B cell (primary cell): ENCODE results near the gene SAMD5. TPM values are rescaled to one million over a fixed set of nuclear protein-coding genes. Genes with fewer than 3 reads are reported as not detected.

Experiments used
- ATAC-seq: fragments of 200-7000 bp; cut with Tn5 transposase; one replicate; pipeline ENCODE4 v1.10.0; 2021; ENCODE audit warnings: low read depth, mild to moderate bottlenecking, moderate number of reproducible peaks, moderate library complexity
- CTCF ChIA-PET: fragments of 350-600 bp; sonication (Branson Sonifier 250); formaldehyde crosslinking; loops from one replicate; lab custom pipeline; 2021; ENCODE audit warnings: antibody characterized with exemption, inconsistent platforms; lab: Charles Lee
- POLR2A ChIA-PET: fragments of 350-600 bp; sonication (Branson Sonifier 250); formaldehyde crosslinking; loops from one replicate; lab custom pipeline; 2021; ENCODE audit warnings: antibody characterized with exemption; lab: Charles Lee
- DNase-seq: peaks from one replicate; pipeline ENCODE4 v3.0.0; 2013
- H2AFZ ChIP-seq: 2 replicates; pipeline ENCODE4 v1.6.1; 2012; ENCODE audit warnings: mild to moderate bottlenecking, low read depth, low read length; ENCODE audit not compliant: insufficient read depth, poor library complexity, severe bottlenecking
- H3K27ac ChIP-seq, 2 donors: 1 replicate in 1 of 2; 2 replicates in 1 of 2; pipeline ENCODE4 v1.5.1; 2012 to 2013; ENCODE audit warnings: low read length in 2 of 2, mild to moderate bottlenecking in 2 of 2, moderate library complexity in 1 of 2
- H3K27me3 ChIP-seq, 4 experiments: fragments of 200-600 bp in 1 of 4; sonication (generic) in 1 of 4; replicated peaks in 1 of 4; 1 replicate in 2 of 4; 2 replicates in 2 of 4; pipeline versions ENCODE4 v1.6.1 to v1.7.0; 2013 to 2016; ENCODE audit warnings: low read length in 3 of 4, mild to moderate bottlenecking in 2 of 4, mixed read lengths in 1 of 4, moderate library complexity in 1 of 4; ENCODE audit not compliant: insufficient read depth in 4 of 4, control insufficient read depth in 3 of 4; ENCODE audit errors: control extremely low read depth in 1 of 4
- H3K36me3 ChIP-seq, 2 experiments: replicated peaks in 1 of 2; 1 replicate in 1 of 2; 2 replicates in 1 of 2; pipeline versions ENCODE4 v1.6.1 to v1.7.1; 2013; ENCODE audit warnings: low read length in 1 of 2; ENCODE audit not compliant: insufficient read depth in 2 of 2, control insufficient read depth in 1 of 2; ENCODE audit errors: control extremely low read depth in 1 of 2, extremely low read depth in 1 of 2
- H3K4me1 ChIP-seq, 2 donors: fragments of 200-600 bp in 1 of 2; sonication (generic) in 1 of 2; 1 replicate in 1 of 2; 2 replicates in 1 of 2; pipeline versions ENCODE4 v1.5.1 to v1.6.1; 2013 to 2017; ENCODE audit warnings: low read length in 2 of 2; ENCODE audit not compliant: control insufficient read depth in 2 of 2, insufficient read depth in 2 of 2
- H3K4me2 ChIP-seq: replicated peaks from 2 replicates; pipeline ENCODE3; 2012; ENCODE audit warnings: mild to moderate bottlenecking, low read depth, low read length; ENCODE audit not compliant: poor library complexity, severe bottlenecking
- H3K4me3 ChIP-seq, 5 experiments: fragments of 200-600 bp in 1 of 5; sonication (generic) in 1 of 5; 1 replicate in 3 of 5; 2 replicates in 2 of 5; pipeline versions ENCODE4 v1.5.1 to v1.7.0; 2011 to 2016; ENCODE audit warnings: low read length in 4 of 5, mild to moderate bottlenecking in 4 of 5, low read depth in 2 of 5, control low read depth in 1 of 5, moderate library complexity in 1 of 5; ENCODE audit not compliant: insufficient read depth in 1 of 5; ENCODE audit errors: control extremely low read depth in 1 of 5, extremely low read depth in 1 of 5
- H3K79me2 ChIP-seq: fragments of 200-600 bp; sonication (generic); one replicate; pipeline ENCODE4 v1.6.0; 2016; ENCODE audit warnings: low read length; ENCODE audit not compliant: control insufficient read depth, insufficient read depth
- H3K9ac ChIP-seq: fragments of 200-600 bp; sonication (generic); 2 replicates; pipeline ENCODE4 v1.6.1; 2017; ENCODE audit warnings: mild to moderate bottlenecking, low read length, moderate library complexity
- H3K9me3 ChIP-seq, 3 donors: one replicate each; pipeline versions ENCODE4 v1.6.1 to v1.7.1; 2013; ENCODE audit warnings: low read length in 2 of 3; ENCODE audit not compliant: control insufficient read depth in 2 of 3, insufficient read depth in 1 of 3; ENCODE audit errors: control extremely low read depth in 1 of 3
- H4K20me1 ChIP-seq: 2 replicates; pipeline ENCODE4 v1.6.0; 2012; ENCODE audit warnings: mild to moderate bottlenecking, low read length; ENCODE audit not compliant: insufficient read depth, control insufficient read depth, poor library complexity, severe bottlenecking
- H3K27ac Mint-ChIP-seq: one replicate; pipeline ENCODE4 v1.8.0; 2021; ENCODE audit warnings: mixed read lengths
- H3K27me3 Mint-ChIP-seq: one replicate; pipeline ENCODE4 v1.8.0; 2021; ENCODE audit warnings: mixed read lengths
- H3K4me1 Mint-ChIP-seq: one replicate; pipeline ENCODE4 v1.8.0; 2021; ENCODE audit warnings: mixed read lengths
- H3K4me3 Mint-ChIP-seq: one replicate; pipeline ENCODE4 v1.8.0; 2021; ENCODE audit warnings: mixed read lengths
- H3K9me3 Mint-ChIP-seq: one replicate; pipeline ENCODE4 v1.8.0; 2022; ENCODE audit warnings: mixed read lengths; ENCODE audit not compliant: insufficient read depth
- CTCF ChIP-seq: fragments of 200-600 bp; IDR thresholded peaks from one replicate; pipeline ENCODE4 v1.8.0; 2022; ENCODE audit warnings: antibody characterized with exemption, mild to moderate bottlenecking
- EZH2 ChIP-seq: IDR thresholded peaks from 2 replicates; pipeline ENCODE4 v1.6.1; 2012; ENCODE audit warnings: borderline replicate concordance, low read depth, mild to moderate bottlenecking, moderate library complexity, low read length; ENCODE audit not compliant: insufficient read depth, poor library complexity, severe bottlenecking
- WGBS: methylation state at CpG from one replicate; pipeline ENCODE4 v1.1.5; 2013; ENCODE audit warnings: missing lambda C conversion rate; ENCODE audit not compliant: insufficient coverage; 5-methylcytosine and 5-hydroxymethylcytosine counted together
- intact Hi-C: fragments of 100-400 bp; cut with micrococcal nuclease; formaldehyde crosslinking; loops from one replicate; pipeline ENCODE4 v1.10.0; 2022
- polyA plus RNA-seq: library from polyadenylated mRNA; depleted of rRNA; stranded (reverse); fragments of >200 nt; gene quantifications from 2 replicates; pipeline ENCODE4 v1.2.3, GENCODE V29; 2012
- total RNA-seq, 2 donors: library from RNA; stranded (reverse); fragments of 120-200 nt in 1 of 2; gene quantifications; 1 replicate in 1 of 2; 2 replicates in 1 of 2; pipeline versions ENCODE4 v1.2.3 to v1.2.4, GENCODE V29; 2013 to 2022

Gene SAMD5
- total and polyA plus RNA-seq, 2 donors (not counting 1 experiment from before 2014, with no cell fraction given), result not detected

- Mint-ChIP-seq H3K4me3 (no peak overlapping the region), H3K27ac (no peak overlapping the region), H3K9me3 (no peaks in the 10 kb centered on the region), H3K27me3 (peaks cover 22% of the 10 kb centered on the region), H3K4me1 (no peaks in the 10 kb centered on the region)
- Histone ChIP-seq H3K79me2 (no peaks in the 10 kb centered on the region), H3K4me1 (no peaks in the 10 kb centered on the region), H3K4me2 (no peak overlapping the region), H3K9ac (no peak overlapping the region), H3K4me3 (no peak overlapping the region), H2AFZ (no peak overlapping the region), H3K27ac (no peak overlapping the region), H3K27me3 (peaks cover 0 to 5% (median 0%) of the 10 kb centered on the region in 4 experiments), H3K9me3 (peaks cover 0 to 3% (median 0%) of the 10 kb centered on the region in 3 donors), H3K36me3 (no peaks in the 10 kb centered on the region), H4K20me1 (no peaks in the 10 kb centered on the region)
- no peak for TF ChIP-seq CTCF
- no peak for TF ChIP-seq EZH2
- CTCF ChIA-PET, result no interaction called here
- no peak for DNase-seq
- POLR2A ChIA-PET, result no interaction called here
- ATAC-seq, result no peak
- intact Hi-C loops, result no loop called here
Observed at GRCh38 chr6:147528511-147529145, 20.1 kb downstream of the SAMD5 start.

DNA sequence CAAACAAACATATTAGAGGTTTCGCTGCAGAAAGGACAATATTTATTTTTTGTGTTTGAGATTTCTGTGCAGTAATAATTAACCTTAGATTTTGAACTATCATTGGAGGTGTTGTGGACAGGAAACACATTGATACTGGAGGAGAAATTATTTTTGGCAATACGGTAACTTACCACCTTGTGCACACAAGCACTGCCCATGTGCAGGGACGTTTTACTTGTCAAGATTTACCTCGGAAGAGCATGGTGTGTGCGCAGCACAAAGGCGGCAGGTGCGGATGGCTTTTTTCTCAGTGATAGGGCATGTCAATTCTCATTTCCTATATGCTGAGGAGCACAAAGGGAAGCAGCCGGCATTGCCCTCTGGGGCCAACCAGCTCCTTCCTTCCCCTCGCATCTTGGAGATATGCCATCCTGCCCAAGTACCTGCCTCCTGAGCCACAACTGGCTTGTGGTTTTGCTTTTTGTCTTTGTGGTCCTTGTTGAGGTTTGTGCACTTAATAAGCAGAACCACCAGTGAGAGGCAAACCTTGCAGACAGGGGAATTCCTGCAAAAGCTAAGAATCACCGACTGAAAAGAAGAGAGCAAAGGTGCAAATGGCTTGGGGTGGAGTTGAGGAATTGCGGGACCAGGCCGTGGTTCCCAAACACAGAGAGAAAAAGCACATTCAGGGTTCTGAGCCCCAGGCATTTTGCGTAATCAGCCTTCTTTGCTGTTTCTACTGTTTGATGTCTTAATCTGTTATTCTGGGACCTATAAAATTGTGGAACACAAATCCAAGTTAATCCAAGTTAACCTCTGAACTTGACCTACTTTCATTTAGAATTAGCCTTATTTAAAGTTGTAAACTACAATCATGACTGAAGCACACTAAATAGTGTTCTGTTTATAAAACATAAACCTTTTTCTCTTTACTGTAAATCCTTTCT lies 21.9 kb downstream of the SAMD5 start:
- H3K9me3 Mint-ChIP-seq, result no peaks in the 10 kb centered on the region
- CTCF ChIA-PET, result no interaction called here
- no peaks in the 10 kb centered on the region for H4K20me1 ChIP-seq
- no peaks in the 10 kb centered on the region for H3K4me1 Mint-ChIP-seq
- H3K9me3 ChIP-seq, result peaks cover 0 to 3% (median 0%) of the 10 kb centered on the region in 3 donors
- intact Hi-C loops, result no loop called here
- H3K79me2 ChIP-seq, result no peaks in the 10 kb centered on the region
- DNase-seq, result no peak
- WGBS, result 1% methylated on average over 10 of the region's 13 CpGs
- no peak overlapping the region for H3K27ac ChIP-seq
- H2AFZ ChIP-seq, result no peak overlapping the region
- no peak for TF ChIP-seq EZH2
- no peak for TF ChIP-seq CTCF
- H3K27me3 ChIP-seq, result peaks cover 0 to 5% (median 0%) of the 10 kb centered on the region in 4 experiments
- no peaks in the 10 kb centered on the region for H3K4me1 ChIP-seq
- H3K4me2 ChIP-seq, result no peak overlapping the region
- no peak overlapping the region for H3K4me3 ChIP-seq
- ATAC-seq, result no peak
- POLR2A ChIA-PET, result no interaction called here
- no peaks in the 10 kb centered on the region for H3K36me3 ChIP-seq
- no peak overlapping the region for H3K4me3 Mint-ChIP-seq
- H3K27ac Mint-ChIP-seq, result no peak overlapping the region
- no peak overlapping the region for H3K9ac ChIP-seq
- peaks cover 19% of the 10 kb centered on the region for H3K27me3 Mint-ChIP-seq
